Measurements from ENCODE around the gene DPH1. TPM values are rescaled to one million over a fixed set of nuclear protein-coding genes. Genes with fewer than 3 reads are reported as not detected.

DPH1 gene
- total and polyA plus RNA-seq, 4 donors = 9.8 to 24.6 (median 19.4) TPM

DNA sequence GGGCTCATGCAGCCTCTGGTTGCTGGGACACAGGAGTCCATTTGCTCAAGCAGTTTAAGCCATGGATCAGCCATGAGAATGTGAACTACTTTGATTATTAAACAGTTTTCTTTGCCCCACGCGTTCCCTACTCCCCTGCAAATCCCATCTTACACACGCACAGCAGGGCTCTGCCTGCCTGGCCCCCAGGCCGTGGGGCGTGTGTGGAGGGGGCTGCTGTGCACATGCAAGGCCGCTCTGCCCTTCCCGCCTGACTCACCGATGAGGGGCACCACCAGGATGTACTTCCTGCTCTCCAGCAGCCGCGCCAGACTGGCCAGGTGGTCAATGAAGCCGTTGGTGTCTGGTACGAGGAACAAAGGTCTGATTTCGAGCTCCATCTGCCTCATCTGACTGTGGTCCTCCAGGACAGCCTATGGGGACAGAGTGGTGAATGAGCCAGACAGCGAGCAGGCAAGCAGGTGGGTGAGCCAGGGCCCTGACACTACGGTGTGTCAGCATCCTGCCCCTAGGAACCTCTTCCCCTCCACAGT is 38.6 kb downstream of the DPH1 start:
- Histone ChIP-seq H3K27ac (ENCODE audit: low read depth in 1 of 2, low read length in 2 of 2) (peak overlapping the region; percentile 16 to 63), H3K4me1 (ENCODE audit: control insufficient read depth in 4 of 4, insufficient read depth in 4 of 4, low read length in 3 of 4) (peaks cover 12 to 54% (median 27%) of the 10 kb centered on the region in 4 donors), H3K27me3 (ENCODE audit: control insufficient read depth in 4 of 4, insufficient read depth in 4 of 4, low read length in 3 of 4) (no peaks in the 10 kb centered on the region)

GRCh38 chr17:2070241-2071023 is 40.5 kb downstream of the DPH1 start:
- Histone ChIP-seq H3K4me3 (ENCODE audit: low read depth in 1 of 3, low read length in 3 of 3) (no peak overlapping the region), H3K9ac (ENCODE audit: low read depth in 1 of 2, low read length in 2 of 2) (no peak overlapping the region), H3K4me1 (ENCODE audit: control insufficient read depth in 4 of 4, insufficient read depth in 4 of 4, low read length in 3 of 4) (peaks cover 12 to 45% (median 18%) of the 10 kb centered on the region in 4 donors), H3K27ac (ENCODE audit: low read depth in 1 of 2, low read length in 2 of 2) (peak overlapping the region; percentile 55 to 58), H3K27me3 (ENCODE audit: control insufficient read depth in 4 of 4, insufficient read depth in 4 of 4, low read length in 3 of 4) (no peaks in the 10 kb centered on the region), H3K36me3 (ENCODE audit: control insufficient read depth in 4 of 4, insufficient read depth in 3 of 4, low read depth in 1 of 4, low read length in 3 of 4) (peaks cover 0 to 3% (median 2%) of the 10 kb centered on the region in 4 donors), H3K9me3 (ENCODE audit: control insufficient read depth in 4 of 4, low read length in 3 of 4) (no peaks in the 10 kb centered on the region)
- WGBS = 50% methylated on average over 13 of the region's 13 CpGs
- TF ChIP-seq FOXA1 (IDR thresholded peaks at IDR 0.05) = no peak
- peak; percentile 43 to 71 for TF ChIP-seq RXRA (IDR thresholded peaks at IDR 0.05)
- peak in 1 of 2 donors; percentile 57 for TF ChIP-seq HNF4A (conservative IDR thresholded peaks at IDR 0.05)
- TF ChIP-seq TAF1 (conservative IDR thresholded peaks at IDR 0.05) = no peak
- no peak for TF ChIP-seq NR2F2 (IDR thresholded peaks at IDR 0.05)
- peak in 1 of 2 donors; percentile 3 for TF ChIP-seq RAD21 (IDR thresholded peaks at IDR 0.05)
- peak; percentile 62 for TF ChIP-seq MAX (IDR thresholded peaks at IDR 0.05)
- TF ChIP-seq YY1 (IDR thresholded peaks at IDR 0.05) = peak; percentile 42
- no peak for DNase-seq (ENCODE audit: low spot score)

More for the DNA sequence above, 38.6 kb downstream of the DPH1 start:
- H3K4me3 ChIP-seq (ENCODE audit: low read depth in 1 of 3, low read length in 3 of 3) = no peak overlapping the region
- peaks cover 2 to 7% (median 4%) of the 10 kb centered on the region in 4 donors for H3K36me3 ChIP-seq (ENCODE audit: control insufficient read depth in 4 of 4, insufficient read depth in 3 of 4, low read depth in 1 of 4, low read length in 3 of 4)
- WGBS = 77% methylated on average over 15 of the region's 15 CpGs
- no peak overlapping the region for H3K9ac ChIP-seq (ENCODE audit: low read depth in 1 of 2, low read length in 2 of 2)
- no peak for DNase-seq (ENCODE audit: low spot score)
- H3K9me3 ChIP-seq (ENCODE audit: control insufficient read depth in 4 of 4, low read length in 3 of 4) = no peaks in the 10 kb centered on the region
- TF ChIP-seq MAX (IDR thresholded peaks at IDR 0.05) = no peak
- TF ChIP-seq, protein P1, sequence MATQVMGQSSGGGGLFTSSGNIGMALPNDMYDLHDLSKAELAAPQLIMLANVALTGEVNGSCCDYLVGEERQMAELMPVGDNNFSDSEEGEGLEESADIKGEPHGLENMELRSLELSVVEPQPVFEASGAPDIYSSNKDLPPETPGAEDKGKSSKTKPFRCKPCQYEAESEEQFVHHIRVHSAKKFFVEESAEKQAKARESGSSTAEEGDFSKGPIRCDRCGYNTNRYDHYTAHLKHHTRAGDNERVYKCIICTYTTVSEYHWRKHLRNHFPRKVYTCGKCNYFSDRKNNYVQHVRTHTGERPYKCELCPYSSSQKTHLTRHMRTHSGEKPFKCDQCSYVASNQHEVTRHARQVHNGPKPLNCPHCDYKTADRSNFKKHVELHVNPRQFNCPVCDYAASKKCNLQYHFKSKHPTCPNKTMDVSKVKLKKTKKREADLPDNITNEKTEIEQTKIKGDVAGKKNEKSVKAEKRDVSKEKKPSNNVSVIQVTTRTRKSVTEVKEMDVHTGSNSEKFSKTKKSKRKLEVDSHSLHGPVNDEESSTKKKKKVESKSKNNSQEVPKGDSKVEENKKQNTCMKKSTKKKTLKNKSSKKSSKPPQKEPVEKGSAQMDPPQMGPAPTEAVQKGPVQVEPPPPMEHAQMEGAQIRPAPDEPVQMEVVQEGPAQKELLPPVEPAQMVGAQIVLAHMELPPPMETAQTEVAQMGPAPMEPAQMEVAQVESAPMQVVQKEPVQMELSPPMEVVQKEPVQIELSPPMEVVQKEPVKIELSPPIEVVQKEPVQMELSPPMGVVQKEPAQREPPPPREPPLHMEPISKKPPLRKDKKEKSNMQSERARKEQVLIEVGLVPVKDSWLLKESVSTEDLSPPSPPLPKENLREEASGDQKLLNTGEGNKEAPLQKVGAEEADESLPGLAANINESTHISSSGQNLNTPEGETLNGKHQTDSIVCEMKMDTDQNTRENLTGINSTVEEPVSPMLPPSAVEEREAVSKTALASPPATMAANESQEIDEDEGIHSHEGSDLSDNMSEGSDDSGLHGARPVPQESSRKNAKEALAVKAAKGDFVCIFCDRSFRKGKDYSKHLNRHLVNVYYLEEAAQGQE (IDR thresholded peaks at IDR 0.05) = no peak

DNA sequence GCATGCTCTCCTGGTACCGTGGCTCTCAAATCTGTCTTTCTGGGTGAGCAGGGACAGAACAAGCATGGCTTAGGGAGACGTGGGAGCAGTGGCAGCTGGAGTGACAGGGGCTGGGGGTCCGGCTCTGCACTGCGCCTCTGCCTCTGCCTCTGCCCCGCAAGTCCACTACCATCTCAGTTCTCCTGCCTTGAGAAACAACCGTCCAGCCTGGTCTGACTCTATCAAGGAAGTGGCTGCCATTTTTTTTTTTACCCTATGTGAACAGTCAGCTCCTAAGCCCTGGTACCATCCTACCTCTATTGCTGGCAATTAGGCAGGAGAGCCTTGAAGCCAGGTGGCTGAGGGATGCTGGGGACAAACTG is 41.1 kb downstream of the DPH1 start:
- WGBS = 85% methylated on average over 6 of the region's 6 CpGs
- Histone ChIP-seq H3K36me3 (ENCODE audit: control insufficient read depth in 4 of 4, insufficient read depth in 3 of 4, low read depth in 1 of 4, low read length in 3 of 4) (peaks cover 0 to 3% (median 2%) of the 10 kb centered on the region in 4 donors), H3K27ac (ENCODE audit: low read depth in 1 of 2, low read length in 2 of 2) (peak overlapping the region; percentile 55 to 58), H3K4me1 (ENCODE audit: control insufficient read depth in 4 of 4, insufficient read depth in 4 of 4, low read length in 3 of 4) (peaks cover 12 to 42% (median 17%) of the 10 kb centered on the region in 4 donors), H3K27me3 (ENCODE audit: control insufficient read depth in 4 of 4, insufficient read depth in 4 of 4, low read length in 3 of 4) (no peaks in the 10 kb centered on the region), H3K4me3 (ENCODE audit: low read depth in 1 of 3, low read length in 3 of 3) (no peak overlapping the region), H3K9ac (ENCODE audit: low read depth in 1 of 2, low read length in 2 of 2) (no peak overlapping the region), H3K9me3 (ENCODE audit: control insufficient read depth in 4 of 4, low read length in 3 of 4) (no peaks in the 10 kb centered on the region)
- no peak for DNase-seq (ENCODE audit: low spot score)
- no peak for TF ChIP-seq GABPA (IDR thresholded peaks at IDR 0.05 in 1 of 2, conservative IDR thresholded peaks at IDR 0.05 in 1 of 2)
- no peak for TF ChIP-seq NR2F2 (IDR thresholded peaks at IDR 0.05)
- no peak for TF ChIP-seq HNF4A (conservative IDR thresholded peaks at IDR 0.05)
- no peak for TF ChIP-seq YY1 (IDR thresholded peaks at IDR 0.05)
- TF ChIP-seq RAD21 (IDR thresholded peaks at IDR 0.05) = no peak
- TF ChIP-seq HNF4G (IDR thresholded peaks at IDR 0.05) = no peak
- no peak for TF ChIP-seq RXRA (IDR thresholded peaks at IDR 0.05)
- TF ChIP-seq JUND (IDR thresholded peaks at IDR 0.05) = no peak
- TF ChIP-seq SP1 (IDR thresholded peaks at IDR 0.05) = no peak

Data from liver (tissue), 9 donors.